ENCODE results near the gene MANSC1. TPM values are rescaled to one million over a fixed set of nuclear protein-coding genes. Genes with fewer than 3 reads are reported as not detected.

The MANSC1 gene
- total and polyA plus RNA-seq, 10 of the 15 experiments (the other 5 are each of a cell fraction or from before 2014, with no cell fraction given): 0.02 to 0.23 (median 0.11) TPM; not detected in 2

DNA sequence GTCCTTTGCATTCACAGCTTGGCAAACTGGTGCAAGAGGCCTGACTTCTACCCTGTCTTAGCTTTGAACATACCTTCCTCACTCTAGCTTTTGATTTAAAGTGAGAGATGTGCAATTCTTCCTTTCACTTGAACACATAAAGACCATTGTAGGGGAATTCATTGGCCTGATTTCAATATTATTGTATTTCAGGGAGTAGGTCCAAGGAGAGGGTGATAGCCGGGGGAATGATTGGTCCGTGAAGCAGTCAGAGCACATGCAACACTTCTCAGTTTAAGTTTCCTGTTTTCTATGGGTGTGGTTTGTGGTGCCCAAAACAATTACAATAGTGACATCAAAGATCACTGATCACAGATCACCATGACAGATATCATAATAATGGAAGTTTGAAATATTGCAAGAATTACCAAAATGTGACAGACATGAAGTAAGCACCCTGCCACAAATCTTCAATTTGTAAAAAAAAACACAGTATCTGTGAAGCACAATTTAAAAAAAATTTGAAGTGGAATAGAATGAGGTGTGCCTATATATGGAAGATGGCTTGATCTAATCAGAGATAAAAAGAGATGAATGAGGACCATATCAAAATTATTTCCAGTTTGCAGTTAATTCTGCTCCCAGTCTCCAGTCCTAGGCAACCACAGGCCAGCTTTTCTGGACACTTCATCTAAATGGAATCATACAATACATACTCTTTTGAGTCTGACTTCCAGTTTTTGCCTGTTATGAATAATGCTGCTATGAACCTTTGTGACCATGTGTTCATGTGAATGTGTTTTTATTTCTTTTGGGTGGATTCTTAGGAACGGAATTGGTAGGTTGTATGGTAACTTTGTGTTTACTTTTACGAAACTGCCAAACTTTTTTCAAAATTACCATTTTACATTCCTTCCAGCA lies 30.0 kb upstream of the MANSC1 start:
- BruUV-seq (replicated peaks): TSS peak; percentile 7
- H3K4me1 ChIP-seq (ENCODE audit: control insufficient read depth, insufficient read depth, low read length): peaks cover 10% of the 10 kb centered on the region
- POLR2A ChIA-PET: interaction anchor here (0.5 to 1.5 kb wide), 9 partner anchors 23 to 350 kb away, joined by 3 to 6 read pairs (median 3); no protein-coding TSS in a partner anchor
- H3K9ac ChIP-seq (ENCODE audit: control insufficient read depth, insufficient read depth, low read length): no peak overlapping the region
- no peak for DNase-seq (ENCODE audit: low read depth, low spot score)
- FAIRE-seq: peak; percentile 59
- CTCF ChIA-PET: interaction anchor here (0.7 to 6.0 kb wide), 22 partner anchors 9 to 356 kb away, joined by 3 to 86 read pairs (median 4); partner anchors contain the start of gene DUSP16
- no peaks in the 10 kb centered on the region; the same call in 1 of the 3 replicates for H3K9me3 ChIP-seq (replicated peaks; ENCODE audit: control insufficient read depth, insufficient read depth, low read length)
- SMC1A ChIA-PET (ENCODE audit: uncharacterized antibody, unreplicated experiment): interaction anchor here (0.7 to 6.7 kb wide), 40 partner anchors 13 to 356 kb away, joined by 3 to 102 read pairs (median 4); partner anchors contain the start of gene DUSP16
- in situ Hi-C loops (cut with MboI) (loop anchor here (5.0 to 10.0 kb wide), 2 partner anchors 185 to 327 kb away; partner anchors contain the start of gene DUSP16), intact Hi-C loops (cut with micrococcal nuclease; ENCODE audit: unreplicated experiment) (loop anchor here (5.0 kb wide), 2 partner anchors 122 to 337 kb away; partner anchors contain the start of gene CDKN1B)
- no peaks in the 10 kb centered on the region for H3K27me3 ChIP-seq (replicated peaks in 1 of 2; ENCODE audit: control insufficient read depth in 2 of 2, insufficient read depth in 2 of 2, low read length in 1 of 2)
- no peak overlapping the region for H3K4me2 ChIP-seq (ENCODE audit: control insufficient read depth, insufficient read depth)
- no peaks in the 10 kb centered on the region for H4K20me1 ChIP-seq (ENCODE audit: control insufficient read depth, insufficient read depth)
- peak; percentile 88 for ATAC-seq
- peaks cover 0 to 2% of the 10 kb centered on the region in 2 experiments; a peak in 2 of 4 replicates for H3K36me3 ChIP-seq (ENCODE audit: control insufficient read depth in 2 of 2, insufficient read depth in 2 of 2, low read length in 1 of 2)
- H3K79me2 ChIP-seq (ENCODE audit: control insufficient read depth, insufficient read depth, low read length): no peaks in the 10 kb centered on the region; the same call in 1 of the 2 replicates
- 49% methylated on average over 4 of the region's 4 CpGs for WGBS (ENCODE audit: insufficient coverage, insufficient replicate concordance, low lambda C conversion rate, missing lambda C conversion rate)
- peak overlapping the region; percentile 10 for H3K27ac ChIP-seq (ENCODE audit: control insufficient read depth, insufficient read depth)
- no peak overlapping the region for H3K4me3 ChIP-seq
- H2AFZ ChIP-seq (ENCODE audit: control insufficient read depth, low read depth, low read length): peak overlapping the region; percentile 3; the same call in 1 of the 2 replicates
- RAD21 ChIA-PET (ENCODE audit: unreplicated experiment): interaction anchor here (0.6 to 6.3 kb wide), 22 partner anchors 13 to 357 kb away, joined by 3 to 103 read pairs (median 4); partner anchors contain the start of genes CREBL2 and DUSP16
- peak; percentile 62; the same call in 1 of the 2 replicates for TF ChIP-seq MTA2 (IDR thresholded peaks at IDR 0.05; ENCODE audit: low read depth)
- TF ChIP-seq SKIL (IDR thresholded peaks at IDR 0.05; ENCODE audit: low read depth, poor library complexity, severe bottlenecking): peak; percentile 49
- TF ChIP-seq EP300 (IDR thresholded peaks at IDR 0.05; ENCODE audit: borderline replicate concordance in 1 of 2, control insufficient read depth in 1 of 2, low read depth in 2 of 2, low read length in 2 of 2): 0 out of 4 replicates have a peak, but pooled peaks of 1 of the 2 experiments have one; percentile 25
- no peak for TF ChIP-seq RB1 (IDR thresholded peaks at IDR 0.05; ENCODE audit: borderline replicate concordance)
- no peak for TF ChIP-seq ZNF207 (IDR thresholded peaks at IDR 0.05; ENCODE audit: borderline replicate concordance)
- TF ChIP-seq HDAC2 (IDR thresholded peaks at IDR 0.05): no peak
- TF ChIP-seq NFXL1 (IDR thresholded peaks at IDR 0.05; ENCODE audit: borderline replicate concordance): no peak
- TF ChIP-seq, protein P1, sequence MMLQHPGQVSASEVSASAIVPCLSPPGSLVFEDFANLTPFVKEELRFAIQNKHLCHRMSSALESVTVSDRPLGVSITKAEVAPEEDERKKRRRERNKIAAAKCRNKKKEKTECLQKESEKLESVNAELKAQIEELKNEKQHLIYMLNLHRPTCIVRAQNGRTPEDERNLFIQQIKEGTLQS (IDR thresholded peaks at IDR 0.05; ENCODE audit: borderline replicate concordance, extremely low read depth, low read depth, low read length): no peak
- TF ChIP-seq SUZ12 (IDR thresholded peaks at IDR 0.05; ENCODE audit: unreplicated experiment): no peak
- TF ChIP-seq POLR2AphosphoS5 (IDR thresholded peaks at IDR 0.05; ENCODE audit: low read length): no peak
- TF ChIP-seq MYB (IDR thresholded peaks at IDR 0.05; ENCODE audit: borderline replicate concordance, low read depth, low read length): no peak
- no peak for TF ChIP-seq ESRRA (IDR thresholded peaks at IDR 0.05; ENCODE audit: low read length)
- TF ChIP-seq CREM (IDR thresholded peaks at IDR 0.05; ENCODE audit: low read depth): 0 out of 2 replicates have a peak, but pooled peaks have one; percentile 14
- 0 out of 2 replicates have a peak, but pooled peaks have one; percentile 13 for TF ChIP-seq NFYB (IDR thresholded peaks at IDR 0.05; ENCODE audit: insufficient read depth, low read depth, low read length)
- no peak for TF ChIP-seq POLR2A (IDR thresholded peaks at IDR 0.05; ENCODE audit: low read depth, low read length)
- no peak for TF ChIP-seq STAT3 (IDR thresholded peaks at IDR 0.05; ENCODE audit: low read depth, low read length)
- no peak for TF ChIP-seq E2F4 (IDR thresholded peaks at IDR 0.05; ENCODE audit: low read depth, low read length)

Measured in GM12878 (cell line).